Natural killer cell (primary cell): ENCODE measurements around the gene LEPR. TPM values are rescaled to one million over a fixed set of nuclear protein-coding genes. Genes with fewer than 3 reads are reported as not detected.
"Not testable (repeated sequence)": the region's sequence is repeated elsewhere in the genome, so short reads cannot be mapped to it uniquely, and the experiment has no call there.

ENCODE experiments used
- ATAC-seq, 3 donors: fragments of 150-1000 bp in 2 of 3; fragments of 200-7000 bp in 1 of 3; cut with Tn5 transposase; 1 replicate in 1 of 3; 2 replicates in 2 of 3; pipeline ENCODE4 v1.10.0; 2021; ENCODE audit warnings: mild to moderate bottlenecking in 2 of 3, moderate library complexity in 2 of 3
- DNase-seq, 2 donors: peaks; one replicate each; pipeline versions ENCODE4 v3.0.0 to v3.0.0-alpha.2; 2013 to 2021; ENCODE audit warnings: mixed read lengths in 1 of 2
- H3K27ac ChIP-seq: one replicate; pipeline ENCODE4 v1.5.1; 2013; ENCODE audit warnings: mild to moderate bottlenecking, low read length
- H3K27me3 ChIP-seq: one replicate; pipeline ENCODE4 v1.6.1; 2013; ENCODE audit warnings: low read length; ENCODE audit not compliant: control insufficient read depth, insufficient read depth
- H3K36me3 ChIP-seq: one replicate; pipeline ENCODE4 v1.6.1; 2013; ENCODE audit warnings: low read length; ENCODE audit not compliant: control insufficient read depth, insufficient read depth
- H3K4me1 ChIP-seq: one replicate; pipeline ENCODE4 v1.6.1; 2013; ENCODE audit warnings: low read length; ENCODE audit not compliant: control insufficient read depth, insufficient read depth
- H3K4me3 ChIP-seq: one replicate; pipeline ENCODE4 v1.5.1; 2013; ENCODE audit warnings: low read length
- H3K9me3 ChIP-seq: one replicate; pipeline ENCODE4 v1.6.1; 2013; ENCODE audit warnings: low read length; ENCODE audit not compliant: control insufficient read depth, insufficient read depth
- H3K27ac Mint-ChIP-seq, 2 donors: one replicate each; pipeline ENCODE4 v1.8.0; 2022; ENCODE audit warnings: mild to moderate bottlenecking in 2 of 2, mixed read lengths in 2 of 2, moderate library complexity in 1 of 2
- H3K27me3 Mint-ChIP-seq, 2 donors: one replicate each; pipeline ENCODE4 v1.8.0; 2022; ENCODE audit warnings: low read depth in 2 of 2, mixed read lengths in 2 of 2
- H3K36me3 Mint-ChIP-seq: one replicate; pipeline ENCODE4 v1.8.0; 2022; ENCODE audit warnings: mixed read lengths
- H3K4me1 Mint-ChIP-seq, 2 donors: one replicate each; pipeline ENCODE4 v1.8.0; 2022; ENCODE audit warnings: mixed read lengths in 2 of 2
- H3K4me3 Mint-ChIP-seq: one replicate; pipeline ENCODE4 v1.8.0; 2022; ENCODE audit warnings: mild to moderate bottlenecking, moderate library complexity, mixed read lengths
- H3K9me3 Mint-ChIP-seq, 2 donors: one replicate each; pipeline ENCODE4 v1.8.0; 2022; ENCODE audit warnings: mixed read lengths in 2 of 2
- WGBS: methylation state at CpG from one replicate; pipeline ENCODE4 v1.1.7; 2013; ENCODE audit warnings: missing lambda C conversion rate; ENCODE audit not compliant: insufficient coverage; 5-methylcytosine and 5-hydroxymethylcytosine counted together
- intact Hi-C: fragments of 100-400 bp; cut with micrococcal nuclease; formaldehyde crosslinking; loops from one replicate; pipeline ENCODE4 v1.14.2; 2022
- total RNA-seq, 4 donors: library from RNA; stranded (reverse); fragments of 120-200 nt in 1 of 4; gene quantifications; one replicate each; pipeline versions ENCODE4 v1.2.3 to v1.2.4, GENCODE V29; 2013 to 2022
- TF ChIP-seq, protein P1 (sequence below): fragments of 200-600 bp; IDR thresholded peaks from one replicate; pipeline ENCODE4 v1.8.0; 2022; ENCODE audit warnings: antibody characterized with exemption

The LEPR gene
- total RNA-seq, 3 donors from 2014 or later (not counting 1 experiment from before 2014, with no cell fraction given), result 2.0 to 3.6 (median 2.1) TPM

DNA sequence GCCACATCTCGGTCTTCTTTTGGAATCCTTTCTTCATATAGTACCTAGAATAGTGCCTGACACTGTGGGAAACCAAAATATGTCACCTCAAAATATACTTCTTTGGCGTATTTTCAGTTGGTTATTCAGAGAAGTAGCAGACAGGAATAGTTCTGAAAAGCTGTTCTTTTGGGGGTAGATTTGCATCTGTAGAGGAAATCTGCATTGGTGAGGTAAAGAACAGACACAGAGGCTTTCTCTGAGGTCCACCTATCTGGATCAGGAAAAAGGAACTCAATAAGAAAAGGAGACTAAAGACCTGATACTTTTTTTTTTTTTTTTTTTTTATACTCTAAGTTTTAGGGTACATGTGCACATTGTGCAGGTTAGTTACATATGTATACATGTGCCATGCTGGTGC lies 23.2 kb downstream of the LEPR start:
- DNase-seq (no peak), ATAC-seq (no peak)
- WGBS, result 29% methylated on average over 1 of the region's 2 CpGs
- Histone ChIP-seq H3K9me3 (no peaks in the 10 kb centered on the region), H3K27ac (no peak overlapping the region), H3K27me3 (no peaks in the 10 kb centered on the region), H3K4me3 (no peak overlapping the region), H3K36me3 (no peaks in the 10 kb centered on the region), H3K4me1 (no peaks in the 10 kb centered on the region)
- TF ChIP-seq, protein P1, sequence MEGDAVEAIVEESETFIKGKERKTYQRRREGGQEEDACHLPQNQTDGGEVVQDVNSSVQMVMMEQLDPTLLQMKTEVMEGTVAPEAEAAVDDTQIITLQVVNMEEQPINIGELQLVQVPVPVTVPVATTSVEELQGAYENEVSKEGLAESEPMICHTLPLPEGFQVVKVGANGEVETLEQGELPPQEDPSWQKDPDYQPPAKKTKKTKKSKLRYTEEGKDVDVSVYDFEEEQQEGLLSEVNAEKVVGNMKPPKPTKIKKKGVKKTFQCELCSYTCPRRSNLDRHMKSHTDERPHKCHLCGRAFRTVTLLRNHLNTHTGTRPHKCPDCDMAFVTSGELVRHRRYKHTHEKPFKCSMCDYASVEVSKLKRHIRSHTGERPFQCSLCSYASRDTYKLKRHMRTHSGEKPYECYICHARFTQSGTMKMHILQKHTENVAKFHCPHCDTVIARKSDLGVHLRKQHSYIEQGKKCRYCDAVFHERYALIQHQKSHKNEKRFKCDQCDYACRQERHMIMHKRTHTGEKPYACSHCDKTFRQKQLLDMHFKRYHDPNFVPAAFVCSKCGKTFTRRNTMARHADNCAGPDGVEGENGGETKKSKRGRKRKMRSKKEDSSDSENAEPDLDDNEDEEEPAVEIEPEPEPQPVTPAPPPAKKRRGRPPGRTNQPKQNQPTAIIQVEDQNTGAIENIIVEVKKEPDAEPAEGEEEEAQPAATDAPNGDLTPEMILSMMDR, result no peak
- H3K4me3 Mint-ChIP-seq, result no peak overlapping the region
- no peaks in the 10 kb centered on the region for H3K36me3 Mint-ChIP-seq
- H3K27ac Mint-ChIP-seq, result no peak overlapping the region
- no peaks in the 10 kb centered on the region for H3K4me1 Mint-ChIP-seq
- no peaks in the 10 kb centered on the region for H3K9me3 Mint-ChIP-seq
- no peaks in the 10 kb centered on the region for H3K27me3 Mint-ChIP-seq
- intact Hi-C loops, result no loop called here

DNA sequence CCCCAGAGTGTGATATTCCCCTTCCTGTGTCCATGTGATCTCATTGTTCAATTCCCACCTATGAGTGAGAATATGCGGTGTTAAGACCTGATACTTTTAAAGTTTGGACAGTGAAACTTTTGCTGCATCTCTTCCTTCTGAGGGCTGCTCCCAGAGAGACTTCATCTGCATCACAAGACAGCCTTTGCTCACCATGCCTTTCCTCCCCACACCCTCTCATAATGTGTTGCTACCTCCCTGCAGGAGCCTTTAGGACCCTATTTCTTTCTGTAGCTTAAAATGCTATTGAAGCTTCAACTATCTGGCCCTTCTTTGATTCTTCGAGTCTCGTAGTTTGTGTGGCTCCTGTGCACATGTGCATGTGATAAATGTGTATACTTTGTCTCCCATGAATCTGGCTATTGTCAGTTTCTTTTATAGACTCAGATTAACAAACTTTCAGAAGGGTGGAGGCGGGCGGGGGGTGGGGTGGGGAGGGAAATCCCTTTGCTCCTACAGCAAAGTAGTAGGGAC lies 23.7 kb downstream of the LEPR start:
- intact Hi-C loops, result no loop called here
- Histone ChIP-seq H3K27ac (no peak overlapping the region), H3K4me1 (no peaks in the 10 kb centered on the region), H3K27me3 (no peaks in the 10 kb centered on the region), H3K9me3 (no peaks in the 10 kb centered on the region), H3K36me3 (no peaks in the 10 kb centered on the region), H3K4me3 (no peak overlapping the region)
- Mint-ChIP-seq H3K36me3 (no peaks in the 10 kb centered on the region), H3K4me3 (no peak overlapping the region), H3K4me1 (no peaks in the 10 kb centered on the region), H3K27ac (no peak overlapping the region), H3K27me3 (no peaks in the 10 kb centered on the region), H3K9me3 (no peaks in the 10 kb centered on the region)
- ATAC-seq, result no peak
- no peak for DNase-seq
- WGBS, result 77% methylated on average over 5 of the region's 5 CpGs
- TF ChIP-seq, protein P1, result no peak

DNA sequence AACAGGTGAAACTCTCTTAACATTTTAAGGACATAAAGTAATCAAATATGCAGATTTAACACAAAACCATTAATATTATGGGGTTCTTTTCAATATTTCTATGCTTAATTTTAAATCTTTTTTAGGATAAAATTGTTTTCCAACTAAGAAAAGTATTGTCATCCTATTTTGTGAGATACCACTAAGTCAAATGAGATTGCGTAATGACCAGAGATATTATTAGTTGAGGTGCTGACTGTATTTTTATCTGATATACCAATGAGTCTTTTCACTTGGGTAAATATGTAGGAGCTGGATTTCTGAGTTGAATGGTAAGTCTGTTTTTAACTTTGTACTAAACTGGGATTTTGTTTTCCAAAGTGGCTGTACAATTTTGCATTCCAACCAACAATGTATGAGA lies 25.4 kb downstream of the LEPR start:
- TF ChIP-seq, protein P1, result no peak
- Mint-ChIP-seq H3K27me3 (no peaks in the 10 kb centered on the region), H3K4me1 (no peaks in the 10 kb centered on the region), H3K4me3 (no peak overlapping the region), H3K9me3 (no peaks in the 10 kb centered on the region), H3K27ac (no peak overlapping the region), H3K36me3 (no peaks in the 10 kb centered on the region)
- H3K27ac ChIP-seq, result no peak overlapping the region
- H3K4me3 ChIP-seq, result no peak overlapping the region
- ATAC-seq (no peak), DNase-seq (no peak)
- no peaks in the 10 kb centered on the region for H3K4me1 ChIP-seq
- WGBS, result 100% methylated on average over 1 of the region's 1 CpG
- intact Hi-C loops, result no loop called here
- H3K36me3 ChIP-seq, result no peaks in the 10 kb centered on the region
- H3K9me3 ChIP-seq, result no peaks in the 10 kb centered on the region
- no peaks in the 10 kb centered on the region for H3K27me3 ChIP-seq

DNA sequence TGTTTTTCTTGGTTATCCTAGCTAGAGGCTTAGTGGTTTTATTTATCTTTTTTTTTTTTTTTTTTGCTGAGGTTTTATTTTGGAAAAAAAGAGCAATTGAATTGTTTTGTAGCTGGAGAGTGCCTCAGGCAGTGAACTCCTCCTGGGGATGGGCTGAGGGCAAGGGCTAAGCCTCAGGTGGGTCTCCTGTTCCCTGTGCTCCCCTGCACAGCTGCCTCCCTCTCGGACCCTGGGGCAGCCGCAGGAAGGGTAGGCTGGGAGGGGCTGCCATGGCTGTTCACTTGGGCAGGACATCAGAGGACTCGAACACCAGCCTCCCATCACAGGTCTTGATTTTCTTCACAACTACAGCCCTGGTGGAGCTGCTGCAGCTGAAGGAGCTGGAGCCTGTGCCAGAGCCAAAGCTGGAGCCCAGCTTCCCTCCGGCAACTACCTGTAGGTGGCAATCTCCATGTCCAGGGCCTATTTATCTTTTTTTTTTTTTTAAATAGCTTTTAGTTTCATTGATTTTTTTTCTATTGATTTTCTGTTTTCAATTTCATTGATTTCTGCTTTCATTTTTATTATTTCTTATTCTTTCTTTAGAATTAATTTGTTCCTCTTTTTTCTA lies 28.9 kb downstream of the LEPR start:
- ATAC-seq (no peak), DNase-seq (no peak)
- intact Hi-C loops, result no loop called here
- no peaks in the 10 kb centered on the region for H3K9me3 ChIP-seq
- no peaks in the 10 kb centered on the region for H3K36me3 ChIP-seq
- 91% methylated on average over 4 of the region's 4 CpGs for WGBS
- Mint-ChIP-seq H3K27ac (no peak overlapping the region), H3K27me3 (no peaks in the 10 kb centered on the region), H3K36me3 (no peaks in the 10 kb centered on the region), H3K4me1 (no peaks in the 10 kb centered on the region), H3K9me3 (peaks cover 2 to 3% of the 10 kb centered on the region in 2 donors), H3K4me3 (no peak overlapping the region)
- H3K27ac ChIP-seq, result no peak overlapping the region
- H3K4me1 ChIP-seq, result no peaks in the 10 kb centered on the region
- TF ChIP-seq, protein P1, result no peak
- no peak overlapping the region for H3K4me3 ChIP-seq
- H3K27me3 ChIP-seq, result no peaks in the 10 kb centered on the region

DNA sequence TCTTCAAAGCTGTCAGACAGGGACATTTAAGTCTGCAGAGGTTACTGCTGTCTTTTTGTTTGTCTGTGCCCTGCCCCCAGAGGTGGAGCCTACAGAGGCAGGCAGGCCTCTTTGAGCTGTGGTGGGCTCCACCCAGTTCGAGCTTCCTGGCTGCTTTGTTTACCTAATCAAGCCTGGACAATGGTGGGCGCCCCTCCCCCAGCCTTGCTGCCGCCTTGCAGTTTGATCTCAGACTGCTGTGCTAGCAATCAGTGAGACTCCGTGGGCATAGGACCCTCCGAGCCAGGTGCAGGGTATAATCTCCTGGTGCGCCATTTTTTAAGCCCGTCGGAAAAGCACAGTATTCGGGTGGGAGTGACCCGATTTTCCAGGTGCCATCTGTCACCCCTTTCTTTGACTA lies 35.2 kb downstream of the LEPR start:
- H3K27ac ChIP-seq, H3K4me3 ChIP-seq, H3K27me3 Mint-ChIP-seq, H3K36me3 Mint-ChIP-seq, H3K4me3 Mint-ChIP-seq, H3K36me3 ChIP-seq, H3K27me3 ChIP-seq, intact Hi-C loops, H3K4me1 ChIP-seq, H3K27ac Mint-ChIP-seq, DNase-seq, H3K9me3 ChIP-seq, H3K9me3 Mint-ChIP-seq, ATAC-seq: not testable (repeated sequence)
- peaks cover 15 to 17% of the 10 kb centered on the region in 2 donors for H3K4me1 Mint-ChIP-seq
- 86% methylated on average over 10 of the region's 10 CpGs for WGBS
